ENCODE data around the gene SP6.

Gene SP6

GRCh38 chr17:47879776-47880454 lies 29.0 kb upstream of the SP6 start:
- DNase-seq (ENCODE audit: low read depth): no peak

- DNase-seq (ENCODE audit: low read depth): no peak
These were observed 28.1 kb upstream of the SP6 start for GRCh38 chr17:47879028-47879585.

GRCh38 chr17:47878203-47879027 lies 27.5 kb upstream of the SP6 start:
- no peak for DNase-seq (ENCODE audit: low read depth)

- DNase-seq (ENCODE audit: low read depth): no peak
These were observed 26.5 kb upstream of the SP6 start for GRCh38 chr17:47877368-47878034.

- DNase-seq (ENCODE audit: low read depth): no peak
These were observed 24.3 kb upstream of the SP6 start for GRCh38 chr17:47875011-47875985.

GRCh38 chr17:47873200-47874090 lies 22.5 kb upstream of the SP6 start:
- no peak for DNase-seq (ENCODE audit: low read depth)

- no peak for DNase-seq (ENCODE audit: low read depth)
These were observed 21.7 kb upstream of the SP6 start for GRCh38 chr17:47872651-47873161.

GRCh38 chr17:47872019-47872650 lies 21.2 kb upstream of the SP6 start:
- no peak for DNase-seq (ENCODE audit: low read depth)

- DNase-seq (ENCODE audit: low read depth): no peak
These were observed 20.1 kb upstream of the SP6 start for GRCh38 chr17:47871048-47871447.

- DNase-seq (ENCODE audit: low read depth): no peak
These were observed 19.1 kb upstream of the SP6 start for GRCh38 chr17:47870056-47870455.

GRCh38 chr17:47869114-47869513 lies 18.2 kb upstream of the SP6 start:
- DNase-seq (ENCODE audit: low read depth): no peak

- DNase-seq (ENCODE audit: low read depth): no peak
These were observed 17.0 kb upstream of the SP6 start for GRCh38 chr17:47867813-47868533.

GRCh38 chr17:47866941-47867340 lies 16.0 kb upstream of the SP6 start:
- no peak for DNase-seq (ENCODE audit: low read depth)

- DNase-seq (ENCODE audit: low read depth): no peak
These were observed 13.8 kb upstream of the SP6 start for GRCh38 chr17:47864791-47865216.

- peak; percentile 69 for DNase-seq (ENCODE audit: low read depth)
These were observed 11.9 kb upstream of the SP6 start for GRCh38 chr17:47862621-47863440.

GRCh38 chr17:47860386-47860785 lies 9.4 kb upstream of the SP6 start:
- no peak for DNase-seq (ENCODE audit: low read depth)

GRCh38 chr17:47857551-47858455 lies 6.8 kb upstream of the SP6 start:
- DNase-seq (ENCODE audit: low read depth): no peak
